HG02610 (cell line): ENCODE data around the gene CACNA2D3.

Experiments used
- ATAC-seq: cut with Tn5 transposase; IDR thresholded peaks from one replicate; pipeline ENCODE4 v1.9.1; 2021; ENCODE audit warnings: mild to moderate bottlenecking, moderate library complexity; ENCODE audit not compliant: unreplicated experiment

The CACNA2D3 gene

GRCh38 chr3:54771050-54771449 is 648.7 kb downstream of the CACNA2D3 start:
- no peak for ATAC-seq

- no peak for ATAC-seq
These were observed 649.7 kb downstream of the CACNA2D3 start for GRCh38 chr3:54772051-54772450.

GRCh38 chr3:54772746-54773145 is 650.4 kb downstream of the CACNA2D3 start:
- ATAC-seq: no peak

- ATAC-seq: no peak
These were observed 650.9 kb downstream of the CACNA2D3 start for GRCh38 chr3:54773271-54773670.

GRCh38 chr3:54776601-54777000 is 654.2 kb downstream of the CACNA2D3 start:
- no peak for ATAC-seq

- no peak for ATAC-seq
These were observed 654.8 kb downstream of the CACNA2D3 start for GRCh38 chr3:54777141-54777540.

GRCh38 chr3:54780336-54780735 is 658.0 kb downstream of the CACNA2D3 start:
- ATAC-seq: no peak

GRCh38 chr3:54781728-54782127 is 659.4 kb downstream of the CACNA2D3 start:
- no peak for ATAC-seq

- ATAC-seq: no peak
These were observed 661.3 kb downstream of the CACNA2D3 start for GRCh38 chr3:54783611-54784010.

- no peak for ATAC-seq
These were observed 661.7 kb downstream of the CACNA2D3 start for GRCh38 chr3:54784021-54784420.

GRCh38 chr3:54785976-54786375 is 663.6 kb downstream of the CACNA2D3 start:
- ATAC-seq: no peak

GRCh38 chr3:54790051-54790450 is 667.7 kb downstream of the CACNA2D3 start:
- ATAC-seq: no peak

GRCh38 chr3:54791501-54792156 is 669.3 kb downstream of the CACNA2D3 start:
- no peak for ATAC-seq

GRCh38 chr3:54792584-54792983 is 670.2 kb downstream of the CACNA2D3 start:
- ATAC-seq: no peak

GRCh38 chr3:54793171-54793570 is 670.8 kb downstream of the CACNA2D3 start:
- no peak for ATAC-seq

- no peak for ATAC-seq
These were observed 674.8 kb downstream of the CACNA2D3 start for GRCh38 chr3:54797111-54797510.

GRCh38 chr3:54800478-54800877 is 678.1 kb downstream of the CACNA2D3 start:
- no peak for ATAC-seq

- no peak for ATAC-seq
These were observed 679.6 kb downstream of the CACNA2D3 start for GRCh38 chr3:54801977-54802376.

GRCh38 chr3:54810401-54810800 is 688.0 kb downstream of the CACNA2D3 start:
- ATAC-seq: no peak

GRCh38 chr3:54814224-54814623 is 691.9 kb downstream of the CACNA2D3 start:
- no peak for ATAC-seq

- no peak for ATAC-seq
These were observed 695.3 kb downstream of the CACNA2D3 start for GRCh38 chr3:54817628-54818027.

GRCh38 chr3:54818486-54818885 is 696.1 kb downstream of the CACNA2D3 start:
- no peak for ATAC-seq

GRCh38 chr3:54818942-54819341 is 696.6 kb downstream of the CACNA2D3 start:
- ATAC-seq: no peak
